H9 (cell line): ENCODE results near the gene MSANTD2. TPM values are rescaled to one million over a fixed set of nuclear protein-coding genes. Genes with fewer than 3 reads are reported as not detected.

Source experiments
- DNase-seq: peaks from one replicate; pipeline ENCODE4 v3.0.0-alpha.2; 2017
- H2AFZ ChIP-seq: one replicate; pipeline ENCODE4 v1.6.1; 2013; ENCODE audit warnings: mild to moderate bottlenecking, low read length, control low read depth, moderate library complexity
- H2AK5ac ChIP-seq: 2 replicates; pipeline ENCODE4 v1.6.1; 2013; ENCODE audit warnings: low read length, control low read depth, mixed read lengths; ENCODE audit not compliant: insufficient read length
- H2BK120ac ChIP-seq: one replicate; pipeline ENCODE4 v1.6.1; 2013; ENCODE audit warnings: low read depth, mild to moderate bottlenecking, low read length, control low read depth, inconsistent platforms; ENCODE audit not compliant: poor library complexity, severe bottlenecking
- H2BK12ac ChIP-seq: 2 replicates; pipeline ENCODE4 v1.6.1; 2013; ENCODE audit warnings: low read length, control low read depth, mixed read lengths, low read depth; ENCODE audit not compliant: insufficient read length
- H2BK15ac ChIP-seq: 2 replicates; pipeline ENCODE4 v1.6.1; 2013; ENCODE audit warnings: low read depth, low read length, control low read depth
- H2BK20ac ChIP-seq: one replicate; pipeline ENCODE4 v1.6.1; 2013; ENCODE audit warnings: low read depth, mild to moderate bottlenecking, low read length, control low read depth, inconsistent platforms; ENCODE audit not compliant: poor library complexity, severe bottlenecking
- H2BK5ac ChIP-seq: 2 replicates; pipeline ENCODE4 v1.6.1; 2013; ENCODE audit warnings: low read length, control low read depth, mixed read lengths; ENCODE audit not compliant: insufficient read length
- H3K14ac ChIP-seq: 2 replicates; pipeline ENCODE4 v1.6.1; 2013; ENCODE audit warnings: low read length, control low read depth; ENCODE audit not compliant: insufficient read depth
- H3K18ac ChIP-seq: 2 replicates; pipeline ENCODE4 v1.6.1; 2013; ENCODE audit warnings: low read depth, mild to moderate bottlenecking, mixed read lengths, low read length, control low read depth; ENCODE audit not compliant: insufficient read length
- H3K23ac ChIP-seq: 2 replicates; pipeline ENCODE4 v1.6.1; 2013; ENCODE audit warnings: low read length, control low read depth, mixed read lengths, low read depth; ENCODE audit not compliant: insufficient read length
- H3K23me2 ChIP-seq: 2 replicates; pipeline ENCODE4 v1.6.1; 2013; ENCODE audit warnings: low read depth, mild to moderate bottlenecking, mixed read lengths, low read length, control low read depth; ENCODE audit not compliant: insufficient read length, poor library complexity, severe bottlenecking
- H3K27ac ChIP-seq: 2 replicates; pipeline ENCODE4 v1.5.1; 2013; ENCODE audit warnings: low read length, control low read depth, mixed read lengths, low read depth; ENCODE audit not compliant: insufficient read length
- H3K27me3 ChIP-seq: 2 replicates; pipeline ENCODE4 v1.6.1; 2013; ENCODE audit warnings: low read length, control low read depth, inconsistent platforms; ENCODE audit not compliant: insufficient read depth
- H3K4ac ChIP-seq: 2 replicates; pipeline ENCODE4 v1.6.1; 2013; ENCODE audit warnings: low read depth, mild to moderate bottlenecking, control low read depth, inconsistent platforms, low read length, moderate library complexity
- H3K4me1 ChIP-seq: 2 replicates; pipeline ENCODE4 v1.6.1; 2013; ENCODE audit warnings: low read length, control low read depth, inconsistent platforms; ENCODE audit not compliant: insufficient read depth
- H3K4me2 ChIP-seq: 2 replicates; pipeline ENCODE4 v1.6.1; 2013; ENCODE audit warnings: low read length, control low read depth, mixed read lengths; ENCODE audit not compliant: insufficient read length, insufficient read depth
- H3K56ac ChIP-seq: 2 replicates; pipeline ENCODE4 v1.6.1; 2013; ENCODE audit warnings: low read depth, mild to moderate bottlenecking, mixed read lengths, low read length, control low read depth; ENCODE audit not compliant: insufficient read length
- H3K79me1 ChIP-seq: 2 replicates; pipeline ENCODE4 v1.6.1; 2013; ENCODE audit warnings: low read depth, mild to moderate bottlenecking, moderate library complexity, low read length, control low read depth, inconsistent platforms; ENCODE audit not compliant: insufficient read depth, poor library complexity, severe bottlenecking
- H3K79me2 ChIP-seq: 2 replicates; pipeline ENCODE4 v1.6.1; 2013; ENCODE audit warnings: low read length, control low read depth, inconsistent platforms; ENCODE audit not compliant: insufficient read depth
- H3K9ac ChIP-seq: 2 replicates; pipeline ENCODE4 v1.6.1; 2013; ENCODE audit warnings: low read length, control low read depth, mixed read lengths; ENCODE audit not compliant: insufficient read length; ENCODE audit errors: extremely low read depth
- H3K9me3 ChIP-seq: one replicate; pipeline ENCODE4 v1.6.1; 2013; ENCODE audit warnings: low read depth, low read length, inconsistent platforms; ENCODE audit not compliant: control insufficient read depth
- H3T11ph ChIP-seq: one replicate; pipeline ENCODE4 v1.6.1; 2013; ENCODE audit warnings: mild to moderate bottlenecking, low read length, control low read depth, inconsistent platforms
- H4K20me1 ChIP-seq: one replicate; pipeline ENCODE4 v1.6.1; 2013; ENCODE audit not compliant: control insufficient read depth, insufficient read length, insufficient read depth
- H4K5ac ChIP-seq: 2 replicates; pipeline ENCODE4 v1.6.1; 2013; ENCODE audit warnings: low read depth, mild to moderate bottlenecking, mixed read lengths, low read length, control low read depth; ENCODE audit not compliant: insufficient read length
- H4K8ac ChIP-seq: replicated peaks from 2 replicates; pipeline ENCODE4 v1.6.1; 2013; ENCODE audit warnings: low read length, control low read depth, mixed read lengths, low read depth; ENCODE audit not compliant: insufficient read length
- H4K91ac ChIP-seq: 2 replicates; pipeline ENCODE4 v1.6.1; 2013; ENCODE audit warnings: low read depth, mild to moderate bottlenecking, moderate library complexity, mixed read lengths, low read length, control low read depth; ENCODE audit not compliant: insufficient read length
- H3K27ac Mint-ChIP-seq, 3 experiments: 2 replicates in 2 of 3; 3 replicates in 1 of 3; pipeline ENCODE4 v1.8.0; 2020 to 2021; ENCODE audit warnings: mixed read lengths in 3 of 3, mild to moderate bottlenecking in 1 of 3, moderate library complexity in 1 of 3
- H3K27me3 Mint-ChIP-seq: 2 replicates; pipeline ENCODE4 v1.8.0; 2021; ENCODE audit warnings: low read depth, mild to moderate bottlenecking, moderate library complexity, mixed read lengths
- H3K36me3 Mint-ChIP-seq, 3 experiments: 2 replicates in 2 of 3; 3 replicates in 1 of 3; pipeline ENCODE4 v1.8.0; 2020 to 2021; ENCODE audit warnings: low read depth in 3 of 3, mixed read lengths in 3 of 3; ENCODE audit not compliant: insufficient read depth in 1 of 3
- H3K4me1 Mint-ChIP-seq, 2 experiments: 2 replicates each; pipeline ENCODE4 v1.8.0; 2020; ENCODE audit warnings: mixed read lengths in 2 of 2
- H3K4me3 Mint-ChIP-seq, 2 experiments: 2 replicates in 1 of 2; 3 replicates in 1 of 2; pipeline ENCODE4 v1.8.0; 2020 to 2021; ENCODE audit warnings: mild to moderate bottlenecking in 2 of 2, mixed read lengths in 2 of 2, moderate library complexity in 1 of 2
- H3K9me3 Mint-ChIP-seq, 2 experiments: 2 replicates in 1 of 2; 3 replicates in 1 of 2; pipeline ENCODE4 v1.8.0; 2020; ENCODE audit warnings: mild to moderate bottlenecking in 2 of 2, mixed read lengths in 2 of 2, moderate library complexity in 1 of 2
- WGBS: extraction: QIAGEN DNeasy Blood & Tissue Kit; methylation state at CpG from one replicate; pipeline ENCODE4 v1.1.7; 2013; ENCODE audit warnings: missing lambda C conversion rate, low lambda C conversion rate, mixed read lengths; ENCODE audit not compliant: insufficient read length; ENCODE audit errors: extremely low coverage; 5-methylcytosine and 5-hydroxymethylcytosine counted together
- total RNA-seq: library from RNA; stranded (reverse); gene quantifications from 2 replicates; pipeline ENCODE4 v1.2.1, GENCODE V29; 2021
- TF ChIP-seq, protein P1 (sequence below): fragments of 200-600 bp; sonication (generic); conservative IDR thresholded peaks from 3 replicates; pipeline ENCODE4 v1.8.0; 2021; ENCODE audit warnings: antibody characterized with exemption, mild to moderate bottlenecking

The MSANTD2 gene
- total RNA-seq, 1 experiment from 2014 or later = 18.1 TPM

DNA sequence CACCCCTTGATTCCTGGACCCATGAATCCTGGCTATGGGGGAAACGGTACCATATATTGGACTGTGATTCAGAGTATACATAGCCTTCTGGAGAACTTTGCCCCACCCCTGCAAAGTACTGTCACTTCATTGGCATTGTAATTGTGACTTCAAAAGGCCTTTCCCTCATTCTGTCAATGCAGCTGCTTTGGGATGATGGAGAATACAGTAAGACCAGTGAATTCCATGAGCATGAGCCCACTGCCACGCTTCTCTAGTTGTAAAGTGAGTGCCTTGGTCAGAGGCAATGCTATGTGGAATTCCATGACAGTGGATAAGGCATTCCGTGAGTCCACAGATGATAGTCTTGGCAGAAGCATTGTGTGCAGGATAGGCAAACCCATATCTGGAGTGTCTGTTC lies 25.7 kb upstream of the MSANTD2 start:
- Histone ChIP-seq H4K5ac (no peak overlapping the region), H3T11ph (no peak overlapping the region), H3K9me3 (no peaks in the 10 kb centered on the region), H4K8ac (no peak overlapping the region), H3K4me1 (no peaks in the 10 kb centered on the region), H3K18ac (no peak overlapping the region), H2BK12ac (no peak overlapping the region), H4K91ac (no peak overlapping the region), H3K79me1 (no peaks in the 10 kb centered on the region), H3K4me2 (no peak overlapping the region), H3K27ac (no peak overlapping the region), H3K79me2 (no peaks in the 10 kb centered on the region), H3K9ac (no peak overlapping the region), H4K20me1 (no peaks in the 10 kb centered on the region), H3K56ac (no peak overlapping the region), H3K23me2 (no peaks in the 10 kb centered on the region), H2BK5ac (no peak overlapping the region), H2BK15ac (no peak overlapping the region), H2BK20ac (no peak overlapping the region), H3K14ac (no peak overlapping the region), H2BK120ac (no peak overlapping the region), H2AK5ac (no peak overlapping the region), H2AFZ (no peak overlapping the region), H3K23ac (no peak overlapping the region), H3K4ac (no peak overlapping the region), H3K27me3 (no peaks in the 10 kb centered on the region; the same call in 1 of the 2 replicates)
- Mint-ChIP-seq H3K4me1 (peaks cover 4 to 6% of the 10 kb centered on the region in 2 experiments; a peak in 1 of 4 replicates), H3K36me3 (no peaks in the 10 kb centered on the region), H3K27me3 (peaks cover 28% of the 10 kb centered on the region), H3K4me3 (no peak overlapping the region), H3K27ac (no peak overlapping the region), H3K9me3 (no peaks in the 10 kb centered on the region)
- DNase-seq = no peak
- WGBS = no CpG with 5 or more reads among the region's 3 CpGs
- TF ChIP-seq, protein P1, sequence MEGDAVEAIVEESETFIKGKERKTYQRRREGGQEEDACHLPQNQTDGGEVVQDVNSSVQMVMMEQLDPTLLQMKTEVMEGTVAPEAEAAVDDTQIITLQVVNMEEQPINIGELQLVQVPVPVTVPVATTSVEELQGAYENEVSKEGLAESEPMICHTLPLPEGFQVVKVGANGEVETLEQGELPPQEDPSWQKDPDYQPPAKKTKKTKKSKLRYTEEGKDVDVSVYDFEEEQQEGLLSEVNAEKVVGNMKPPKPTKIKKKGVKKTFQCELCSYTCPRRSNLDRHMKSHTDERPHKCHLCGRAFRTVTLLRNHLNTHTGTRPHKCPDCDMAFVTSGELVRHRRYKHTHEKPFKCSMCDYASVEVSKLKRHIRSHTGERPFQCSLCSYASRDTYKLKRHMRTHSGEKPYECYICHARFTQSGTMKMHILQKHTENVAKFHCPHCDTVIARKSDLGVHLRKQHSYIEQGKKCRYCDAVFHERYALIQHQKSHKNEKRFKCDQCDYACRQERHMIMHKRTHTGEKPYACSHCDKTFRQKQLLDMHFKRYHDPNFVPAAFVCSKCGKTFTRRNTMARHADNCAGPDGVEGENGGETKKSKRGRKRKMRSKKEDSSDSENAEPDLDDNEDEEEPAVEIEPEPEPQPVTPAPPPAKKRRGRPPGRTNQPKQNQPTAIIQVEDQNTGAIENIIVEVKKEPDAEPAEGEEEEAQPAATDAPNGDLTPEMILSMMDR = no peak
